SK-N-SH (cell line): Measurements from ENCODE around the gene CKAP4. TPM values are rescaled to one million over a fixed set of nuclear protein-coding genes. Genes with fewer than 3 reads are reported as not detected.

Experiments used
- CTCF ChIA-PET: fragments of 300-600, 350-600 bp; formaldehyde crosslinking; extraction: SDS; loops from one replicate; lab custom pipeline; 2021; lab: Yijun Ruan, JAX
- POLR2A ChIA-PET: fragments of 350-600 bp; sonication (Branson Sonifier 250); formaldehyde crosslinking; extraction: SDS; loops from one replicate; lab custom pipeline; 2020; ENCODE audit warnings: antibody characterized with exemption, inconsistent platforms; lab: Yijun Ruan, JAX
- DNase-seq: peaks from one replicate; pipeline ENCODE4 v3.0.0; 2012
- H2AFZ ChIP-seq: fragments of 200-600 bp; sonication (generic); 2 replicates; pipeline ENCODE4 v1.8.1; 2016; ENCODE audit warnings: antibody characterized with exemption, mild to moderate bottlenecking, low read depth
- H3F3A ChIP-seq: fragments of 200-600 bp; sonication (generic); replicated peaks from 2 replicates; pipeline ENCODE3; 2016; ENCODE audit warnings: antibody characterized with exemption, mild to moderate bottlenecking; ENCODE audit not compliant: insufficient read depth
- H3K27ac ChIP-seq, 2 experiments: fragments of 200-500 bp in 1 of 2; fragments of 200-600 bp in 1 of 2; sonication (Bioruptor generic) in 1 of 2; sonication (generic), shearing (Covaris generic) in 1 of 2; 2 replicates each; pipeline versions ENCODE4 v1.5.1 to v1.6.1; 2014 to 2016; ENCODE audit warnings: low read depth in 2 of 2, inconsistent platforms in 1 of 2, low read length in 1 of 2, mild to moderate bottlenecking in 1 of 2, mixed read lengths in 1 of 2
- H3K27me3 ChIP-seq: fragments of 200-600 bp; sonication (generic), shearing (Covaris generic); 2 replicates; pipeline ENCODE4 v1.6.1; 2016; ENCODE audit warnings: mixed run types; ENCODE audit not compliant: insufficient read depth
- H3K36me3 ChIP-seq, 2 experiments: fragments of 200-500 bp in 1 of 2; fragments of 200-600 bp in 1 of 2; sonication (Bioruptor generic) in 1 of 2; sonication (generic) in 1 of 2; replicated peaks in 1 of 2; 2 replicates each; pipeline versions ENCODE3 to v1.5.1; 2014 to 2016; ENCODE audit warnings: low read length in 1 of 2, mild to moderate bottlenecking in 1 of 2; ENCODE audit not compliant: insufficient read depth in 2 of 2, control insufficient read depth in 1 of 2
- H3K4me1 ChIP-seq, 2 experiments: fragments of 200-500 bp in 1 of 2; fragments of 200-600 bp in 1 of 2; sonication (Bioruptor generic) in 1 of 2; sonication (generic), shearing (Covaris generic) in 1 of 2; 2 replicates each; pipeline versions ENCODE4 v1.5.1 to v1.6.1; 2014 to 2016; ENCODE audit warnings: low read depth in 1 of 2, low read length in 1 of 2, mixed run types in 1 of 2; ENCODE audit not compliant: insufficient read depth in 2 of 2, control insufficient read depth in 1 of 2
- H3K4me2 ChIP-seq: fragments of 200-600 bp; sonication (generic), shearing (Covaris generic); 2 replicates; pipeline ENCODE4 v1.6.1; 2017; ENCODE audit warnings: mixed run types
- H3K4me3 ChIP-seq, 2 experiments: fragments of 200-500 bp in 1 of 2; fragments of 200-600 bp in 1 of 2; sonication (Bioruptor generic) in 1 of 2; sonication (generic), shearing (Covaris generic) in 1 of 2; 2 replicates each; pipeline versions ENCODE4 v1.5.1 to v1.8.1; 2014 to 2016; ENCODE audit warnings: low read depth in 2 of 2, inconsistent platforms in 1 of 2, low read length in 1 of 2, mild to moderate bottlenecking in 1 of 2, mixed read lengths in 1 of 2, moderate library complexity in 1 of 2
- H3K79me2 ChIP-seq: fragments of 200-600 bp; sonication (generic); 2 replicates; pipeline ENCODE4 v1.8.1; 2017; ENCODE audit warnings: mild to moderate bottlenecking; ENCODE audit not compliant: insufficient read depth
- H3K9ac ChIP-seq: fragments of 200-600 bp; sonication (generic); 2 replicates; pipeline ENCODE4 v1.6.1; 2017; ENCODE audit warnings: mixed run types
- H3K9me2 ChIP-seq: fragments of 200-600 bp; sonication (generic); 2 replicates; pipeline ENCODE4 v1.6.1; 2017; ENCODE audit warnings: mixed run types
- H3K9me3 ChIP-seq: fragments of 200-600 bp; sonication (generic); 2 replicates; pipeline ENCODE4 v1.6.1; 2017; ENCODE audit warnings: mixed run types, mild to moderate bottlenecking, moderate library complexity
- H4K20me1 ChIP-seq: fragments of 200-600 bp; sonication (generic); 2 replicates; pipeline ENCODE4 v1.6.1; 2017; ENCODE audit warnings: mild to moderate bottlenecking, mixed run types; ENCODE audit not compliant: insufficient read depth
- CHD2 ChIP-seq: fragments of 150-350 bp; IDR thresholded peaks from 2 replicates; pipeline ENCODE4 v1.6.1; 2018; ENCODE audit warnings: low read length; ENCODE audit not compliant: partially characterized antibody
- EP300 ChIP-seq, 2 experiments: IDR thresholded peaks; 2 replicates each; pipeline versions ENCODE4 v1.4.0 to v1.6.1; 2012; ENCODE audit warnings: borderline replicate concordance in 1 of 2, low read depth in 1 of 2, low read length in 1 of 2
- FOSL2 ChIP-seq: IDR thresholded peaks from 2 replicates; pipeline ENCODE4 v1.4.0; 2012; ENCODE audit warnings: low read depth, mild to moderate bottlenecking, moderate library complexity, borderline replicate concordance
- GABPA ChIP-seq: IDR thresholded peaks from 2 replicates; pipeline ENCODE4 v1.4.0; 2012; ENCODE audit warnings: low read depth, mild to moderate bottlenecking
- GATA2 ChIP-seq: sonication (generic); formaldehyde crosslinking; IDR thresholded peaks from 2 replicates; pipeline ENCODE4 v1.5.0; 2020; ENCODE audit warnings: mild to moderate bottlenecking, missing genetic modification reagents
- JUND ChIP-seq: IDR thresholded peaks from 2 replicates; pipeline ENCODE4 v1.4.0; 2012
- MEF2A ChIP-seq: IDR thresholded peaks from 2 replicates; pipeline ENCODE4 v1.4.0; 2012; ENCODE audit warnings: low read depth, borderline replicate concordance
- NFIC ChIP-seq: IDR thresholded peaks from 2 replicates; pipeline ENCODE4 v1.4.0; 2012; ENCODE audit warnings: borderline replicate concordance
- POLR2AphosphoS5 ChIP-seq: IDR thresholded peaks from 2 replicates; pipeline ENCODE4 v1.6.1; 2012; ENCODE audit warnings: low read depth, low read length
- RAD21 ChIP-seq: IDR thresholded peaks from 2 replicates; pipeline ENCODE4 v1.6.1; 2012; ENCODE audit warnings: mild to moderate bottlenecking, low read length
- SIN3A ChIP-seq: IDR thresholded peaks from 2 replicates; pipeline ENCODE4 v1.6.1; 2012; ENCODE audit warnings: low read depth, mild to moderate bottlenecking, low read length, moderate library complexity, borderline replicate concordance
- SMC3 ChIP-seq: IDR thresholded peaks from 2 replicates; pipeline ENCODE4 v1.6.1; 2012; ENCODE audit warnings: low read depth, low read length, improper control_type of control experiment
- YY1 ChIP-seq: IDR thresholded peaks from 2 replicates; pipeline ENCODE4 v1.4.0; 2012; ENCODE audit warnings: low read depth, mild to moderate bottlenecking
- WGBS: methylation state at CpG from one replicate; pipeline ENCODE4 v1.1.6; 2017; ENCODE audit warnings: low lambda C conversion rate; 5-methylcytosine and 5-hydroxymethylcytosine counted together
- polyA plus RNA-seq, 3 experiments: library from polyadenylated mRNA; depleted of rRNA; stranded (reverse); fragments of >200 nt; gene quantifications; 2 replicates each; pipeline ENCODE4 v1.2.3, GENCODE V29; 2012
- TF ChIP-seq, protein P1 (sequence below): IDR thresholded peaks from 2 replicates; pipeline ENCODE4 v1.4.0; 2012; ENCODE audit warnings: low read depth, borderline replicate concordance
- TF ChIP-seq, protein P2 (sequence below): fragments of 200-600 bp; sonication (generic); IDR thresholded peaks from 2 replicates; pipeline ENCODE4 v1.6.1; 2017; ENCODE audit warnings: antibody characterized with exemption, mild to moderate bottlenecking, moderate library complexity
- TF ChIP-seq, protein P3 (sequence below): fragments of 150-350 bp; IDR thresholded peaks from 2 replicates; pipeline ENCODE4 v1.6.1; 2016; ENCODE audit warnings: mild to moderate bottlenecking, low read depth, low read length

CKAP4 gene
- polyA plus RNA-seq, 1 of the 3 experiments (the other 2 are of a cell fraction): 113 TPM

DNA sequence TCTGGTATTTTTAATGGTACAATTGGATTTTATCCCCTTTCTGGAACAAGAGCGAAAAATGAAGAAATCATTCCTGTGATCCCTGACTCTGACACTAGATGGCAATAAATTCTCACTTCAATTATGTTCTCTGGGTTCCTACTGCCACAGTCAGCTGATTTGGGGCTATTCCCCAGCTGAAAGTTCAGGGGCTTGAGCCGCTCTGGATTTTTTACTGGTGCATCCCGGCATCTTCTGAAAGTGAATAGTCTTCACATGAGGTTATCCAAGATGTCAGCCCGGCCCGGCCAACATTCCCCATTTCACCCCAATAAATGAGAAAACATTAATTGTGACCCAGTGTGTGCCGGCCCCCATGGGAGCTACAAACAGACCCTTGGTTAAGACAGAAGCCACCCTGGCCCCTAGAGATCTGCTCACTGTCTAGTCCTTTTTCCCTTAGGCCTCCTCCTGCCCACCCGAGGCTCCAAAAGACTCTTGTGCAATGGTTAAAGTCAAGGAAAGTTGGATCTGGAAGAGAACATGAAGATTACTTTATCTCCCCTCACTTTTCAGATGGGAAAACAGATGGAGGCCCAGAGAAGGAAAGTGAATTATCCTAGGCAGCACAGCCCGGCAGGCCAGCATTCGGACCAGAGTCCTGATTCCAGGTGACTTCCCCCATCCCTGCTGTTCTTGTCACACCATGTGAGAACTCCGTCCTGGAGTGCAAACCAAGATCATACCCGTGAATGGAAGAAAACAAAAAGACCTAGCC is 20.8 kb downstream of the CKAP4 start:
- Histone ChIP-seq H3K27me3 (no peaks in the 10 kb centered on the region), H4K20me1 (no peaks in the 10 kb centered on the region), H3K4me3 (no peak overlapping the region), H3K9me3 (no peaks in the 10 kb centered on the region), H3K27ac (no peak overlapping the region), H3K79me2 (no peaks in the 10 kb centered on the region), H3K36me3 (no peaks in the 10 kb centered on the region), H3F3A (no peaks in the 10 kb centered on the region), H3K9ac (no peak overlapping the region), H2AFZ (no peak overlapping the region), H3K9me2 (no peaks in the 10 kb centered on the region), H3K4me1 (no peaks in the 10 kb centered on the region), H3K4me2 (no peak overlapping the region)
- ChIA-PET CTCF (interaction anchor here (0.5 to 9.9 kb wide), 51 partner anchors 10 to 807 kb away, joined by 3 to 173 read pairs (median 5); partner anchors contain the start of genes CKAP4, NUAK1 and POLR3B), POLR2A (interaction anchor here (1.0 kb wide), 1 partner anchor 130 kb away, joined by 3 read pairs; the partner anchor contains the start of gene POLR3B)
- WGBS: 71% methylated on average over 11 of the region's 11 CpGs
- TF ChIP-seq GABPA: no peak
- TF ChIP-seq, protein P1, sequence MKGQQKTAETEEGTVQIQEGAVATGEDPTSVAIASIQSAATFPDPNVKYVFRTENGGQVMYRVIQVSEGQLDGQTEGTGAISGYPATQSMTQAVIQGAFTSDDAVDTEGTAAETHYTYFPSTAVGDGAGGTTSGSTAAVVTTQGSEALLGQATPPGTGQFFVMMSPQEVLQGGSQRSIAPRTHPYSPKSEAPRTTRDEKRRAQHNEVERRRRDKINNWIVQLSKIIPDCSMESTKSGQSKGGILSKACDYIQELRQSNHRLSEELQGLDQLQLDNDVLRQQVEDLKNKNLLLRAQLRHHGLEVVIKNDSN: no peak
- TF ChIP-seq RAD21: peak; percentile 84
- TF ChIP-seq, protein P2, sequence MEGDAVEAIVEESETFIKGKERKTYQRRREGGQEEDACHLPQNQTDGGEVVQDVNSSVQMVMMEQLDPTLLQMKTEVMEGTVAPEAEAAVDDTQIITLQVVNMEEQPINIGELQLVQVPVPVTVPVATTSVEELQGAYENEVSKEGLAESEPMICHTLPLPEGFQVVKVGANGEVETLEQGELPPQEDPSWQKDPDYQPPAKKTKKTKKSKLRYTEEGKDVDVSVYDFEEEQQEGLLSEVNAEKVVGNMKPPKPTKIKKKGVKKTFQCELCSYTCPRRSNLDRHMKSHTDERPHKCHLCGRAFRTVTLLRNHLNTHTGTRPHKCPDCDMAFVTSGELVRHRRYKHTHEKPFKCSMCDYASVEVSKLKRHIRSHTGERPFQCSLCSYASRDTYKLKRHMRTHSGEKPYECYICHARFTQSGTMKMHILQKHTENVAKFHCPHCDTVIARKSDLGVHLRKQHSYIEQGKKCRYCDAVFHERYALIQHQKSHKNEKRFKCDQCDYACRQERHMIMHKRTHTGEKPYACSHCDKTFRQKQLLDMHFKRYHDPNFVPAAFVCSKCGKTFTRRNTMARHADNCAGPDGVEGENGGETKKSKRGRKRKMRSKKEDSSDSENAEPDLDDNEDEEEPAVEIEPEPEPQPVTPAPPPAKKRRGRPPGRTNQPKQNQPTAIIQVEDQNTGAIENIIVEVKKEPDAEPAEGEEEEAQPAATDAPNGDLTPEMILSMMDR: peak; percentile 75
- no peak for TF ChIP-seq NFIC
- peak; percentile 70 for TF ChIP-seq SMC3
- TF ChIP-seq POLR2AphosphoS5: no peak
- DNase-seq: peak; percentile 79

DNA sequence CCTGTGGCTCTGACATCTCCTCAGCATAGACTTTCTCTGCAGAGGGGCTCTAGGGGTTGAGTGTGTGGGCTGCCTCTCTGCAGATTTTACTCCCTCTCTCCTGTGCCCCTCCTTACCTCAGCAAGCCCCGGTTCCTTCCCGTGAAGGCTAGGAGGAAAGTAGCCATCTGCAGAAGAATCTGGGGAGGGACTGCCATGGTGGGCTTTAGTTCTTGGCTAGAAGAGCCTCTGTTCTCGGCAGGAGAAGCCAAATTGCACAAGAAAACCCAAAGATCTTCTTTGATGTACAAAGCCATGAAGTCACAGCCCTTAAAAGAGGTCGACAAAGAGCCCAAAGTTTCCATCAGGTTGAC is 23.5 kb downstream of the CKAP4 start:
- POLR2A ChIA-PET: no interaction called here
- Histone ChIP-seq H3K27ac (no peak overlapping the region), H3K4me2 (no peak overlapping the region), H3K36me3 (no peaks in the 10 kb centered on the region), H4K20me1 (no peaks in the 10 kb centered on the region), H3K27me3 (no peaks in the 10 kb centered on the region), H3K4me3 (peak overlapping the region in 1 of 2 experiments; percentile 21; a peak in 1 of 4 replicates), H3K9me3 (no peaks in the 10 kb centered on the region), H3K9ac (no peak overlapping the region), H2AFZ (no peak overlapping the region), H3F3A (no peaks in the 10 kb centered on the region), H3K79me2 (no peaks in the 10 kb centered on the region), H3K9me2 (no peaks in the 10 kb centered on the region), H3K4me1 (no peaks in the 10 kb centered on the region)
- 10% methylated on average over 4 of the region's 4 CpGs for WGBS
- TF ChIP-seq EP300 (IDR thresholded peaks at IDR 0.05; ENCODE audit: borderline replicate concordance in 1 of 2, low read depth in 1 of 2, low read length in 1 of 2) (no peak), MEF2A (no peak), SIN3A (no peak), JUND (no peak), CHD2 (no peak), YY1 (no peak), GATA2 (CRISPR knock-in tag) (no peak), FOSL2 (no peak)
- TF ChIP-seq, protein P1: no peak
- TF ChIP-seq, protein P2: no peak; the same call in 1 of the 2 replicates
- TF ChIP-seq, protein P3, sequence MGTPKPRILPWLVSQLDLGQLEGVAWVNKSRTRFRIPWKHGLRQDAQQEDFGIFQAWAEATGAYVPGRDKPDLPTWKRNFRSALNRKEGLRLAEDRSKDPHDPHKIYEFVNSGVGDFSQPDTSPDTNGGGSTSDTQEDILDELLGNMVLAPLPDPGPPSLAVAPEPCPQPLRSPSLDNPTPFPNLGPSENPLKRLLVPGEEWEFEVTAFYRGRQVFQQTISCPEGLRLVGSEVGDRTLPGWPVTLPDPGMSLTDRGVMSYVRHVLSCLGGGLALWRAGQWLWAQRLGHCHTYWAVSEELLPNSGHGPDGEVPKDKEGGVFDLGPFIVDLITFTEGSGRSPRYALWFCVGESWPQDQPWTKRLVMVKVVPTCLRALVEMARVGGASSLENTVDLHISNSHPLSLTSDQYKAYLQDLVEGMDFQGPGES: no peak
- CTCF ChIA-PET: interaction anchor here (0.6 to 9.9 kb wide), 21 partner anchors 10 to 809 kb away, joined by 3 to 173 read pairs (median 3); no protein-coding TSS in a partner anchor
- no peak for DNase-seq
